OCI-LY1 (cell line): ENCODE results near the gene THAP8.

Source experiments
- H2AFZ ChIP-seq: fragments of 200-600 bp; sonication (generic), shearing (Covaris generic); 2 replicates; pipeline ENCODE4 v1.6.0; 2014; ENCODE audit warnings: antibody characterized with exemption, mild to moderate bottlenecking, low read length
- H3F3A ChIP-seq: fragments of 200-600 bp; sonication (generic), shearing (Covaris generic); 2 replicates; pipeline ENCODE4 v1.6.0; 2014; ENCODE audit warnings: mild to moderate bottlenecking, antibody characterized with exemption, low read length, moderate library complexity; ENCODE audit not compliant: insufficient read depth
- H3K27ac ChIP-seq: fragments of 200-600 bp; sonication (generic); 2 replicates; pipeline ENCODE4 v1.5.1; 2014; ENCODE audit warnings: low read length, mixed run types, mild to moderate bottlenecking, low read depth; ENCODE audit not compliant: poor library complexity, severe bottlenecking
- H3K27me3 ChIP-seq: fragments of 200-600 bp; sonication (generic); 2 replicates; pipeline ENCODE4 v1.6.0; 2014; ENCODE audit warnings: antibody characterized with exemption, mild to moderate bottlenecking, low read length, moderate library complexity; ENCODE audit not compliant: insufficient read depth
- H3K36me3 ChIP-seq: fragments of 200-600 bp; sonication (generic); 2 replicates; pipeline ENCODE4 v1.6.1; 2014; ENCODE audit warnings: mild to moderate bottlenecking, antibody characterized with exemption, low read length, moderate library complexity, mixed read lengths; ENCODE audit not compliant: insufficient read depth
- H3K4me1 ChIP-seq: fragments of 200-600 bp; sonication (generic); 2 replicates; pipeline ENCODE4 v1.5.1; 2014; ENCODE audit warnings: mild to moderate bottlenecking, low read length, moderate library complexity; ENCODE audit not compliant: insufficient read depth, severe bottlenecking
- H3K4me2 ChIP-seq: fragments of 200-600 bp; sonication (generic), shearing (Covaris generic); 2 replicates; pipeline ENCODE4 v1.6.1; 2014; ENCODE audit warnings: low read length
- H3K4me3 ChIP-seq: fragments of 200-600 bp; sonication (generic); 2 replicates; pipeline ENCODE4 v1.5.1; 2014; ENCODE audit warnings: low read length, low read depth, mild to moderate bottlenecking, mixed read lengths; ENCODE audit not compliant: poor library complexity, severe bottlenecking
- H3K79me2 ChIP-seq: fragments of 200-600 bp; shearing (Covaris generic); 2 replicates; pipeline ENCODE4 v1.6.1; 2016; ENCODE audit warnings: mixed run types, low read length, mixed read lengths; ENCODE audit not compliant: insufficient read depth
- H3K9ac ChIP-seq: fragments of 200-600 bp; sonication (generic), shearing (Covaris generic); 2 replicates; pipeline ENCODE4 v1.6.1; 2014; ENCODE audit warnings: mild to moderate bottlenecking, low read length, mixed read lengths
- H3K9me2 ChIP-seq: fragments of 200-600 bp; sonication (generic), shearing (Covaris generic); 2 replicates; pipeline ENCODE4 v1.6.1; 2014; ENCODE audit warnings: low read depth, mild to moderate bottlenecking, low read length, mixed read lengths
- H3K9me3 ChIP-seq: fragments of 200-600 bp; shearing (Covaris generic); 2 replicates; pipeline ENCODE4 v1.6.1; 2014; ENCODE audit warnings: low read length, mixed read lengths
- H4K20me1 ChIP-seq: fragments of 200-600 bp; sonication (generic), shearing (Covaris generic); 2 replicates; pipeline ENCODE4 v1.6.0; 2016; ENCODE audit warnings: mild to moderate bottlenecking, low read length; ENCODE audit not compliant: insufficient read depth
- CTCF ChIP-seq: fragments of 200-600 bp; sonication (generic), shearing (Covaris generic); IDR thresholded peaks from 2 replicates; pipeline ENCODE4 v1.5.1; 2017; ENCODE audit warnings: mild to moderate bottlenecking, antibody characterized with exemption, low read length, moderate library complexity, mixed read lengths
- EZH2 ChIP-seq: fragments of 200-600 bp; sonication (generic), shearing (Covaris generic); IDR thresholded peaks from 2 replicates; pipeline ENCODE4 v1.8.0; 2017; ENCODE audit warnings: borderline replicate concordance, mixed run types, mild to moderate bottlenecking, antibody characterized with exemption, low read length, moderate library complexity, mixed read lengths

Gene THAP8

GRCh38 chr19:36054733-36055686 is 925 bp upstream of the THAP8 start, which contains the start of gene WDR62:
WDR62 (plus strand) TSS chr19:36054897; CDS start chr19:36054972, 75 bp downstream.
- Histone ChIP-seq H3K9me3 (no peaks in the 10 kb centered on the region), H3K36me3 (peaks cover 34% of the 10 kb centered on the region), H3K9ac (peak within 1 kb of the TSS; percentile 91), H2AFZ (peak within 1 kb of the TSS; percentile 60; the same call in 1 of the 2 replicates), H3K4me2 (peak within 1 kb of the TSS; percentile 100), H3K79me2 (peaks cover 28% of the 10 kb centered on the region), H3F3A (peaks cover 4% of the 10 kb centered on the region; the same call in 1 of the 2 replicates), H3K4me3 (peak within 1 kb of the TSS; percentile 98), H3K4me1 (peaks cover 35% of the 10 kb centered on the region), H3K27me3 (no peaks in the 10 kb centered on the region), H3K27ac (peak within 1 kb of the TSS; percentile 94), H4K20me1 (no peaks in the 10 kb centered on the region), H3K9me2 (no peaks in the 10 kb centered on the region)
- TF ChIP-seq CTCF, result no peak
- TF ChIP-seq EZH2, result no peak

GRCh38 chr19:36051637-36052036 is 2.4 kb downstream of the THAP8 start:
- H3K4me2 ChIP-seq, result no peak overlapping the region
- H3K79me2 ChIP-seq, result peaks cover 16% of the 10 kb centered on the region
- TF ChIP-seq CTCF, result no peak
- TF ChIP-seq EZH2, result no peak
- H3K27me3 ChIP-seq, result no peaks in the 10 kb centered on the region
- no peaks in the 10 kb centered on the region for H3K9me2 ChIP-seq
- H3F3A ChIP-seq, result peaks cover 4% of the 10 kb centered on the region; the same call in 1 of the 2 replicates
- no peak overlapping the region for H3K9ac ChIP-seq
- no peak overlapping the region for H2AFZ ChIP-seq
- no peaks in the 10 kb centered on the region for H4K20me1 ChIP-seq
- H3K36me3 ChIP-seq, result peaks cover 3% of the 10 kb centered on the region; the same call in 1 of the 2 replicates
- no peaks in the 10 kb centered on the region for H3K9me3 ChIP-seq
- peaks cover 27% of the 10 kb centered on the region for H3K4me1 ChIP-seq
- H3K27ac ChIP-seq, result no peak overlapping the region
- no peak overlapping the region for H3K4me3 ChIP-seq

- no peaks in the 10 kb centered on the region for H3K27me3 ChIP-seq
- H3K9me3 ChIP-seq, result no peaks in the 10 kb centered on the region
- no peak overlapping the region for H3K4me3 ChIP-seq
- TF ChIP-seq EZH2, result no peak
- peak; percentile 57 for TF ChIP-seq CTCF
- H3K4me1 ChIP-seq, result peaks cover 23% of the 10 kb centered on the region
- H2AFZ ChIP-seq, result no peak overlapping the region
- peaks cover under 1% of the 10 kb centered on the region; the same call in 1 of the 2 replicates for H3K36me3 ChIP-seq
- no peaks in the 10 kb centered on the region for H4K20me1 ChIP-seq
- no peak overlapping the region for H3K27ac ChIP-seq
- peaks cover 4% of the 10 kb centered on the region; the same call in 1 of the 2 replicates for H3F3A ChIP-seq
- no peak overlapping the region for H3K4me2 ChIP-seq
- H3K9ac ChIP-seq, result no peak overlapping the region
- no peaks in the 10 kb centered on the region for H3K9me2 ChIP-seq
- peaks cover 12% of the 10 kb centered on the region for H3K79me2 ChIP-seq
Measured at GRCh38 chr19:36051236-36051635, 2.8 kb downstream of the THAP8 start.
